HG03378 (cell line): Measurements from ENCODE around the gene CMIP.
"Not testable (repeated sequence)": the region's sequence is repeated elsewhere in the genome, so short reads cannot be mapped to it uniquely, and the experiment has no call there.

ENCODE experiments used
- ATAC-seq: cut with Tn5 transposase; IDR thresholded peaks from one replicate; pipeline ENCODE4 v1.9.1; 2021; ENCODE audit warnings: mild to moderate bottlenecking, moderate library complexity; ENCODE audit not compliant: unreplicated experiment

CMIP gene

DNA sequence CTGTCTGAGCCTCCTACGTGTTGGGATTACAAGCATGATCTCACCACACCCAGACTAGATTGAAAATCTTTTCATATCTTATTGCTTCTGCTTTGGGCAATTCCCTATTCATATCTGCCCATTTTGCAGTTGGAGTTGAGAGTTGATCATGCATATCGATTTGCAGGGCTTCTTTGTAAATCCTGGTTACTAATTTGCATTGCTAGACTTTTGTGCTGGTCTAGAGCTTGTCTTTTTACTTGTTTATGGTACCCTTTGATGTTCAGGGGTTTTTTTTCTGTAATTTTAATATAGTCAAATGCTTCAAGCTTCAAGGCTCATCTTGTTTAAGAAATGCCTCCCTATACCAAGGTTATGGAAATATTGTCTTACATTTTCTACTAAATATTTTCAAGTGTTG, 23.5 kb upstream of the CMIP start:
- ATAC-seq = no peak

DNA sequence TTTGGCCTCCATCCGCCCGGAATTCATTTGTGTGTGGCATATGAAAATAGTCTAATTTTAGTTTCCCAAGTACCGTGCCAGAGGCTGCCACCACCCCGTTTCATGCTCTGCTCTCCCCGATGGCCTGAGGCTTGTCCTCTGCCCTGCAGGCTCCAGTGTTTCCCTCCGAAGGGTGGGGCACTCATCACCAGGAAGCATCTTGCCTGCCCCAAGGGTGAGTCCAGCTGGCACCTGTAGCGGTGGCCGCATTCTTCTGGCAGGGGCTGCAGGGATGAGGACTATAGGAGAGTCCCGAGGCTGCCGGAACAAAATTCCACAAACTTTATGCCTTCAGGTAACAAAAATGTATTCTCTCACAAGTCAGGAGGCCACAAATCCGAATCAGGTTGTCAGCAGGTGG, 23.1 kb upstream of the CMIP start:
- no peak for ATAC-seq

DNA sequence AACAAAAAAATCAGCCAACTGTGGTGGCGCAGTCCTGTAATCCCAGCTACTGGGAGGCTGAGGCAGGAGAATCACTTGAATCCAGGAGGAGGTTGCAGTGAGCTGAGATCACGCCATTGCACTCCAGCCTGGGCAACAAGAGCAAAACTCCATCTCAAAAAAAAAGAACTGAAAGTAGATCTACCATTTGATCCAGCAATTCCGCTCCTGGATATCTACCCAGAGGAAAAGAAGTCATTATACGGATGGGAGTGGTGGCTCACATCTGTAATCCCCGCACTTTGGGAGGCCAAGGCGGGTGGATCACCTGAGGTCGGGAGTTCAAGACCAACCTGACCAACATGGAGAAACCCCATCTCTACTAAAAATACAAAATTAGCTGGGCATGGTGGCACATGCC, 22.5 kb upstream of the CMIP start:
- not testable (repeated sequence) for ATAC-seq

DNA sequence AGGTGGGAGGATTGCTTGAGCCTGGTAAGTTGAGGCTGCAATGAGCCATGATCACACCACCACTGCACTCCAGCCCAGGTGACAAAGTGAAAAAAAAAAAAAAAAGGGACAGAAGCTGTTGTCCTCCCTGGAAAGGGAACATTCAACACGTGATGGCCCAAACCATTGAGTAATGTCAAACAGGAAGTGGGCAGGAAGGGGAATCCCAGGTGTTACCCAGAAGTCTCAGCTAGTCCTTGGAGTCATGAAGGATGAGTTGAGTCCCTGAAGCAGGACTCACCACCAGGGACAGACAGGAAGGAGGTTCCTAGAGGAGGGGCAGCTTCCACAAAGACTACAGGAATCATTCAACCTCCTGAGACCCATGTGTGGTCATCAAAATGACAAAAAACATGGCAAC, 19.8 kb upstream of the CMIP start:
- no peak for ATAC-seq

DNA sequence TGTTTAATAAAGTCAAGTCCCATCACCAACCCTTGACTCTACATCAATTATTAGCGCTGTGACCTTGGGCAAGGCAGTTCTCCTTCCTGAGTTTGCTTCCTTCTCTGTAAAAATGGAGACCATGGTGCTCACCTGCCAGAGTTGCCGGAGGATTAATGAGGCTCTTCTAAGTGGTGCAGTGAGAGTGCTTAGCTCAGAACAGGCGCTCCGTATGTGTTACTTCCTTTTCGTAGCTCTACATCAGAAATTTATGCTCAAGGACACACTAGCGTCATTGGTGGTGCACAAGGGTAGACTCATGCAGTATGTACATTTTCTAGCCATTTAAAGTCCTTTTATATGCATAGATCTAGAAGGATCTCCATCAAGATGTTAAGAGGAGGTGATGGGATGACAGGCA, 17.4 kb upstream of the CMIP start:
- no peak for ATAC-seq

DNA sequence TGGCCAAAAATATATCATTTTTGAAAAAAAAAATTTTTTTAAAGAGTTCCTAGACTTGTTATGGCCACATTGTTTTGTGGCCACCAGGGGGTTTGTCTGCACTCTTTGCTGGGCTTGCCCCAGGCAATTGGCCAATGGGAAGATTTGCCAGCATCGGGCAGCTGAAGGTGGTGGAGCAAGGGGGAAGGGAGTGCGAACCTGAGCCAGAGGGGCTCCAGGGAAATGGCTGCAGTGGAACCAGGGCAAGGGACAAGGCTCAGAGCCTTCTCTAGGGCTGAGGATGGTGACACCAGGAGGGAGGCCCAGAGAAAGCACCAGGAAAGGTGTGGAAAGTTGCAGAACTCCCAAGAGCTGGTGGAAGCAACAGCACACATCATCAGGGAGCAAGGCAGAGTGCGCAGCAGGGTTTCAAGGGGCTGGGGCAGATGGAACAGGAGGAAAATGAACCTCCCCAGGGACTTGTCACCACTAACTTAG, 15.5 kb upstream of the CMIP start:
- ATAC-seq = no peak

DNA sequence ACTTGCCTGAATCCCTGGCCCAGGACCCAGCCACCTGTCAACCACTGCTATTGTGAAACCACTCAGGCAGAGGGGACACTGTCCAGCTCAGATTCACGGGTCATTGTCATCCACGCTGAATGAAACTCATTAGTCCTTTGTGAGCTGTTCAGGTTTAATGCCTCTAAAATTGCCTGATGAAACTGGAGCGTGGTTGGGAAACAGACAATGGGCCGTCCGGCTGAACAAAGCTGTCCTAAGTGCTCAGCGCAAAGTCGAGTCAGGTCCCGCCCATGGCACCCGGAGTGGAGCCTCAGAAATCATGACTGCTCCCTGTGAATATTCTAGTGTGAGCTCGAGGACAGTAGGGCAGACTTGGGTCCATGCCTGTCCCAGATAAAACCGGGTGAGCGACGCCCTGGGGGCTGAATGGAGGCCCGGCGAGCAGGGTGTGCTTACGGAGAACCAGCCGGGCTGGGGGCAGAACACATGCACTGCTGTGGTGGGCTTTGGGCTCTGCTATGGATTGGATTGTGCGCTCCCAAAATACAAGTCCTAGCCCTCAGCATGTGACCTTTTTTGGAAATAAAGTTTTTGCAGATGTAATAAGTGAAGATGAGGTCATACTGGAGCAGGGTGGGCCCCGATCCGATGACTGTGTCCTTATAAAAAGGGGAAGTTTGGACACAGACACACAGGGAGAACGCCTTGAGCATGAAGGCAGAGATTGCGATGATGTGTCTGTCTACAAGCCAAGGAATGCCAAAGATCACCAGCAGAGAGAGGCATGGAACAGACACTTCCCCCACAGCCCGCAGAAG, 12.9 kb upstream of the CMIP start:
- ATAC-seq = no peak

DNA sequence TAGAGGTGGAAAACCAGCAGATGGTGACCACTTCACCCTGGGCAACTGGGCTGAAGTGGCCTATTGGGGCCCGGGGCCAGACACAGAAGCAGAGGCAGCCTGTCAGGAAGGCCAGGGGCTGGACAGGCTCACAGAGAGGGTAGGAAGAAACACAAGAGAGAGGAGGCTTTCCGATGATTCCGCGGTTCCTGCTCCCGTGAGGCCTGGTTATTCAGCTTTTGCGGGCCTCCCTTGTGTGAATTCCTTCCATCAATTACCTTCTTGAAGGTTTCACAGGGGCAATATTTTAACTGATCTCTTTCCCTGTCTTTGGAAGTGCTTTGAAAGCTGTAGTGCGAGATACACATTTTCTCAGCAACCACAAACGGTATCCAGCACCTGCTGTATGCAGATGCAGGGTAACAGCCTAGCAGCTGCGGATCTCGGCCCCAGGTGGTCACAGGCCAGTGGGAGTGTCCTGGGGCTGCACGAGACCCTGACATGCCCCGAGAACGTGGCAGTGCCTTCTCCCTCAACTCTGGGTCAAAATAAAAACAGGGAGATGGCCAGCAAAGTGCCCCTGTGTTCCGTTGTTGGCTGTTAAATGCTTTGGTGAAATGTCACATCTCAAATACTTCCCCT, 11.6 kb upstream of the CMIP start:
- no peak for ATAC-seq

DNA sequence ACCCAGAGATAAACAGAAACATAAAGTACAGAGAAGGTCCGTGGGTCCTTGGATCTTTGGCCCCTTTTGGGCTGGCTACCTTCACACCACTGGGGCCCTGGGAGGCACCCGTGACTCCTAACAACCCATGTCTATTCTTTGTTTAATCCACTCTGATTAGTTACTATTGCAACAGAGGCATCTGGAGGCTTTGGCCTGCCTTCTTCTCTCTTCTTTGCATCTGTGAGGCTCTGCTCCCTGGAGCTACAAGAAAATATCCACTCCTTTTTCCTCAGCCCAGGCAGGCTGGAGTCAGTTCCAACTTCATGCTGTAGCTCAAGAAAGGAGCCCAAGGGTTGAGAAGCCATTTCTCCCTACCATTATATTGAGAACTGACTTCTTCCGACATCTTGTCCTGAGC, 9.5 kb upstream of the CMIP start:
- no peak for ATAC-seq

DNA sequence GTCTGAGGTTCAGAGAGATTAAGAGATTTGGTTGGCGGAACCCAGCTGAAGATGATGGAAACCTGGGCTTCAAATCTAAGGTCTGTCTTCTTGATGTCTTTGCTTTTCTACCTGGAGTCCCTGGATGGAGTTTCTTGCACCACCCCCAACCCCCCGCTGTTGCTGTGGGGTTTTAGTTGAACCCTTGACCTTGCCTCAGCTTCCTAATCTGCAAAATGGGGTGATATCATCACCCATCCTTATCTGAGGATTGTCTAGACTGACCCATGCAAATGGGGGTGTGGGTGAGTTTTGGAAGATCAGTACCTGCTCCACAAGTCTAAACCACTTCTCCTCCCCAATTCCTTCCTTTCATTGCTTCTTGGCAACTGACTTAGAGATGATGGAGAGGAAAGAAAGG, 9.0 kb upstream of the CMIP start:
- ATAC-seq = no peak

DNA sequence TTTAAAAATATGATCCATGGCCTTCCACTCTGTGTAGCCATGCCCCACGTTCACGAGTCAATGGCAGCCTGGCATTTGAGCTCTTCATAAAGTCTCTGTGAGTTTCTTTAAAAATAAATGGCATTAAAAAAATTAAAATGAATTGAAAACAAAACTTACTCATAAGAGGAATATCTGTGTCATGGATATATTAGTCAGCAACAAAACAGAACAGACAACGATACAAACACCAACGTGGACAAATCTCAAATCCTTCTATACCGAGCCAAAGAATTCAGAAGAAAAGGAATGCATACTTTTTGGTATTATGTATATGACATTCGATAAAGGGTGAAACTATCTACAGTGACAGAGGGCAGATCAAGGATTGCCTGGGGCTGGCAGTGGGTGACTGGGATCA, 8.2 kb upstream of the CMIP start:
- no peak for ATAC-seq

DNA sequence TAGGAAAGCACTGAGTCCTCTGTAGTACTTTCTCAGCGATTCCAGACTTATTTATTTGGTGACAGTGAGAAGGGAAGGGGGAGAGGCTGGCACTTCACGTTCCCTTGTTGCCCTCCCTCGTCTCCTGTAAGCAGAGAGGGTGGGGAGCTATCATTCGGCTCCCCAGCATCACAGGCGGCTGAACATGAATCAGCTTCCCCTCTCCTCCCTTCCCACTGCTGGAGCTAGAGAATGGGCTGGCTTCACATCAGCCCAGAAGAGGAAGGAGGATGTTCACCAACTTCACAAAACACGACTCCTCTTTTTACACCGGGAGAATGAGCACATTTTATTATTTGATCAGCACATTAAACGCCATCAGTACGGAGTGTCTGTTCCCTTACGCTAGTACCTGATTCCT, 6.7 kb upstream of the CMIP start:
- no peak for ATAC-seq

DNA sequence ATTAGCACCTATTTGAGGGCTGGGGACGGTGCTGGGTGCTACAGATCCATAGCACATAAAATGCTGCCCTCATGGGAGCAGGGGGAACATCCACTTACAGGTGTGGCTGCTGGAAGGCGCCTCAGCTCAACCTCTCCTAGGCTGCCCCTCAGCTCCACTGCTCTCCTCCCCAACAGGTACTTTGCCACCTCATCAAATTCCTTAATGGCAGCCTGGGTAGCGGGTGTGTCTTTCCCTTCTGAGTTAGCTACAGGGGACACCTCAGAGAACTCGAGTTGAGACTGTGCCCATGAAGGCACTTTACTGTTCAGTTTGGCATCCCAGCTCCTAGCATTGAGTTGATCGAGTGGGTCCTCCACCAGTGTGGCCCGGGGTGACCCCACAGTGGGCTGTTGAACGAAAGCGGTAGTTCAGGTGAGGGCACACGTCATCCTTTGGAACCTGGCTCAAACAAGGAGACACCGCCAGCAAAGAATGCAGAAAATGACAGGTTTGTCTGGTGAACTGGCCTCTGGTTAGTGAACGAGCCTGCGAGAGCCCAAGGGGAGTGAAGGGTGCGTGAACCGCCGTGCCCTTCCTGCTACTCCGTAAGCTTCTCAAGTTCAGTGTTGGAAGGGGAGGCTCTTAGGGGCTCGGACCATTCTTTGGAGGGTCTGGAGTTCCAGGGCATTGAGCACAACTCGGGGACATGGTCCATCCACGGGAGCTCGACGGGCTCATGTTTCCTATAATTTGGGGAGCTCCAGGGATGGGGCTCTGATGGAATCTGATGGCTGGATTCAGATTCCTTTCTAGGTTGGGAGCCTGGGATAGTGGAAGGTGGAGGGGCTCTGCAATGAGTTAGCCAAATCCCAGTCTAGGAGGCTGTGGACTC, 3.5 kb upstream of the CMIP start:
- ATAC-seq = no peak

DNA sequence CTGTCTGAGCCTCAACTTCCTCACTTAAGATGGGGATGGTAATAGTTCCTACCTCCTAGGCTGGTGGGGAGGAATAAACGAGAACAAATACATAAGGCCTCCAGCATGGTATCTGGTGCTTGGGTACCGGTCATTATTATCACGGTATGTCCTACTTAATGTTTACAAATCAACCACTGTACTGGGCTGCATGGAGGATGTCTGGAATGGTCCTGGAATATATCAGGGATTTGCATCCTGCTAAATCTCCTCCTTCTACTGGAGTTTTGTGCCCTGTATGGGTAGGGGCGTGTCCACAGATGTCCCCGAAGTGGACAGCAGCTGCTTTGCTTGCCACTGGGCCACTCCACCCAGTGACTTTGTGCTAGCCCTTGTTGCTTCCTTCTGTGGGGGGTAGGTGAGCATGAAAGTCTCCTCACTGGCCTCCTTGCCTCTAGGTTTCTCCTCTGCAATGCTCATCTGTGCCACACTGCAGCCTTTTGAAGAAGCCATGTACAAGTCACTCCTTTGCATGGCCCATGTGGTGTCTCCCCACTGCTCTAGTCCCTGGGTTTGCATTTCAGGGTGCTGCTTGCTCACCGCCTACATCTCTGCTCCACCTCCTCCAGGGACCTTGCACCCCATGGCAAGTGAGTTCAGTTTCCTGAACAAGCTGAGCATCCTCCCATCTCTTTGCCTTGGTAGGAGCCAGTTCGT, 2.2 kb upstream of the CMIP start:
- ATAC-seq = no peak

DNA sequence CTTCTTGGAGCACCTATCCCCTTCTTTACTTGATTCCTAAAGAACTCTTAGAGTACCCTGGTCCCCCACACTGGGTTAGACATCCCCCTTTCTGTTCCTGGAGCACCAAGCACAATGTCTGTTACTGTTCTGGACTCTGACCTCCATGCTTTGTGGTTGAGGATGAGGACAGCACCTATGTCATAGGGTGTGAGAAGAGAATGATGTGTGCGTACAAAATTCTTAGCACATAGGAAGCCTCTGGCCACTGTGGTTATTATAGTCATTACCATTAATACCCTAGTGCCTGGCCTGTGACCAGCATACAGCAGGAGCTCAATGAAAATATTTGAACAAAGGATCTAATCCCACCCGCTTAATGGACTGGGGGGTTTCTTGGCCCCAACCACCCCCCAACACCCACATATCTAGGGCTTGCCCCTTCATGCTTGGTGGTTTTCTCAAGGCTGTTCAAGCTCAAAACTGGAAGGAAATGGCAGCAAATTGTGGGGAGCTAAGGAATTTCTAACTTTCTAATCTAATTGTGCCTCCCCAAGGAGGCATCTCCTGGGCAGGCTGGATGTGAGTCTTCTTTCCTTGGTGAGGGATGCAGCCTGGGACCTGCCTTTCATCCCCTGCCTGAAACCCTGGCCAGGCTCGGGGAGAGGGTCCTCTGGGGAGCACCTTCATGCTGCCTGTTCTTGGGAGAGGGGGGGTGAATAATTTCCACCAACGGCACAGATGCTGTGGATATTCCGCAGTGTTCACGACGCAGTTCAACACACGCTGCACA, 1.5 kb upstream of the CMIP start:
- no peak for ATAC-seq

DNA sequence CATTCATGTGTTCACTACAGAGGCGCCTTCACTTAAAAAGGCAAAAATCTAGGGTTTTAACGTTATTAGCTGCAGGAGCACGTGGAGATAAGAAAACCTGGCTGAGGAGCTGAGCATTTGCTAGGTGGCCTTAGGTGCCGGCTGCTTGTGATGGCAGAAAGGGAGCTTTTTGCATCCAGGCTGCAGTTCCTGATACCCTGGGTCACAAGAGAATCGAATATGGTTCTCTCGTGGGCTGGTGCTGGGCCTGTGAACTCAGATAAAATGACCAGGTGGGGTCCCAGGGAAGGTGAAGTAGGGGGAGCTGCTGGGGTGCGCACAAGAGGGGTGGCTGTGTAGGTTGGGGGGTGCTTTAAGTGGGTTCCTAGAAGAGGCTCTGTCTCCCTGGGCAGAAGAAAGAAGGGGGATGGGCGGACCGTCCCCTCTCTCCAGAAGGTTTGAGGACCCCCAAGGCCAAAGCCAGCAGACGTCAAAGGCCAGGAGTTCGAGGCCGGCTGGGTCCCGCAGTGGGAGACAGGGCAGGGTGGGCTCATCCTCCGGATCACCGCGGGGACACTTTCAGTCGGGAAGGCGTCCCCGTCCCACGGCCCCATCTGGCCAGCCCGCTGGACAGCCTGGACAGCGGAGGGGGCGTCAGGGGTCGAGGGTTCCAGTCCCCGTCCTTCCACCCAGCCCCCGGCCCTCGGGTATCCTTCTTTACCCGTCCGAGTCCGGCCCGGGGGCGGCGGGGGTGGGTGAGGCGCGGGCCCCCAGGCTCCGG, 740 bp upstream of the CMIP start:
- no peak for ATAC-seq

DNA sequence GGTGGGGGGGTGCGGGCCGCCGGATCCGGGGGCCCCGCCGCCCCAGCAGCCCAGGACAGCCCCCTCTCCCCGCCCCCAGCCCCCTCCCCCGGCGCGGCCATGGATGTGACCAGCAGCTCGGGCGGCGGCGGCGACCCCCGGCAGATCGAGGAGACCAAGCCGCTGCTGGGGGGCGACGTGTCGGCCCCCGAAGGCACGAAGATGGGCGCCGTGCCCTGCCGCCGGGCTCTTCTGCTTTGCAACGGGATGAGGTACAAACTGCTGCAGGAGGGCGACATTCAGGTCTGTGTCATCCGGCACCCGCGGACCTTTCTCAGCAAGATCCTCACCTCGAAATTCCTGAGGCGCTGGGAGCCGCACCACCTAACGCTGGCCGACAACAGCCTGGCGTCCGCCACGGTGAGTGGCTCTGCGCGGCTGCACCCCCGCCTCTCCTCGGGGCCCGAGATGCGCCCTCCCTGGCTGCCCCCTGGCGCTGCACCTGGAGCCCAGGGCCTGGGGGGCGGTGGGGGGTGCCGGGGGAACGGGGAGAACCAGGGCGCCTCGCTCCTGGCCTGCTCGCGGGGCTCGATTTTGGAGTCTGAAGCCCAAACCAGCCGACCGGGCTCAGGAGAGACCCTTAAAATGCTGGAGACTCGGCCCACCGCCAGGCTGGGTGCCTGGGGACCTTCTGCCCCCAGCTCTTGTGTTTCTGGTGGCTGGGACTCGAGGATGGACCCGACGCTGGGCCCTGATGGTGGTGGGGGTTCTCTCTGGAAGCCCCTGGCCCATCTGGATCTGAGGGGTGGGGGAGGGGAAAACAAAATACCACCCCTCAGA, 744 bp downstream of the CMIP start:
- no peak for ATAC-seq

DNA sequence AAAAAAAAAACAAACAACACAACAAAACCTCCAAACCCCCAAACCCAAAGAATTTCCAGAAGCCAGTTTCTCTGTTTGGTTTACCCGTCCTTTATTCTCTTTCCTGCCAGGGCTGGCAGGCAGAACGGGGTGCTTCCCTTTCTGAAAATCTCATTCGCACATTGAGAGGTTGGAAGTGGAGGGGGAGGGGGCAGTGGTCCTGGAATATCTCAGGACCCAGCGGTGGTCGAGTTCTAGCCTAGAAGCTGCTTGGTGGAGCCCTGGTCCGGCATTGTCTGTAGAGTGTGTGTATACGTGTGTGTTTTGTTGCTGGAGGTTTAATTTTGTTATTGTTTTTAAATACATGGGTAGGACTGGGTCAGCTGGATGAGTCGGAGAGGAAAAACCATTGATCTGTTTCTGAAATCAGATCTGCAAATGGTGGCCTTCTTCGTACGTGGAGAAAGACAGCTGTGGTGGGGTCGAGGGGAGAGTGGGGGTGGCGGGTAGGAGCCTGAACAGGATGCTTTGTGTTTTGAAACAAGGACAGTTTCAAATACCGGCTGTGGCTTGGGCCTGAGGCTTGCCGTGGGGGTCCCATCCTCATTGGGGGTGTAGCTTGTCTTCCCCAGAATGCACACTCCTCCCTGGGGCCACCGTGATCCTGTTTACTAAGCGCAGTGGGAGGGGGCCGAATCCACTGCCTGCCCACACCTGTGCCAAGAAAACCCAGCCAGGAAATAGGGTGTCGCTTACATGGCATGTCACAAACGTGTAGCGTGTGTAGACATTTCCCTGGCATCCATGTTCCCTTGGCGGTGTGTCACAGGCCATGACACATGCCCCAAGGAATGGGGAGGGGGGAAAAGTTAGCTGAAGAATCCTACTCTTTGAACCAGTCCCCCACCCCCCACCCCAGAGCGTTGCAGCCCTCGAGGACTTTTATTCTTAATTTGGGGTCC, 1.6 kb downstream of the CMIP start:
- no peak for ATAC-seq
